OCI-LY3 (cell line): ENCODE results near the gene SWAP70.

ENCODE experiments used
- EZH2phosphoT487 ChIP-seq: fragments of 200-600 bp; shearing (Covaris generic); IDR thresholded peaks from 2 replicates; pipeline ENCODE4 v1.6.1; 2018; ENCODE audit warnings: antibody characterized with exemption, mixed run types, low read depth
- TF ChIP-seq, protein P1 (sequence below): fragments of 200-600, 300-600 bp; sonication (generic); IDR thresholded peaks from 2 replicates; pipeline ENCODE4 v1.5.1; 2014; ENCODE audit warnings: antibody characterized with exemption, low read length, low read depth

DNA sequence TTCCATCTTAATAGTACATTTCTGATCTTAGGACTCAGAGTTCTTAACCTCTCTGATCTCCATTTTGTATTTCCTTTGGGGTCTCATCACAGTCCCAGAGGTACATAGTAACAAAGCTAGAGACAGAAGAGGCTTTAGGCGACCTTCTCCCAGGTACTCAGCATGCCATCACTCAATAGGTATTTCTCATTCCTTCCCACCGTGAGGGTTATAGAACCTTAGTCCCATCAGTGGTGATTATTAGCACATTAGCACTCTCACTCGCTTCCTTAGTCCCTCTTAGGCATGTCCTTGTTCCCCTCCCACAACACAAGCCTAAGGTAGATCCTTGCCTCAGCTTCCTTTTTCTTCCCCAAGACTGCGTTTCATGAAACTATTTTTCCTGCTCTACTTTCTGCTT, 14.7 kb downstream of the SWAP70 start:
- TF ChIP-seq, protein P1, sequence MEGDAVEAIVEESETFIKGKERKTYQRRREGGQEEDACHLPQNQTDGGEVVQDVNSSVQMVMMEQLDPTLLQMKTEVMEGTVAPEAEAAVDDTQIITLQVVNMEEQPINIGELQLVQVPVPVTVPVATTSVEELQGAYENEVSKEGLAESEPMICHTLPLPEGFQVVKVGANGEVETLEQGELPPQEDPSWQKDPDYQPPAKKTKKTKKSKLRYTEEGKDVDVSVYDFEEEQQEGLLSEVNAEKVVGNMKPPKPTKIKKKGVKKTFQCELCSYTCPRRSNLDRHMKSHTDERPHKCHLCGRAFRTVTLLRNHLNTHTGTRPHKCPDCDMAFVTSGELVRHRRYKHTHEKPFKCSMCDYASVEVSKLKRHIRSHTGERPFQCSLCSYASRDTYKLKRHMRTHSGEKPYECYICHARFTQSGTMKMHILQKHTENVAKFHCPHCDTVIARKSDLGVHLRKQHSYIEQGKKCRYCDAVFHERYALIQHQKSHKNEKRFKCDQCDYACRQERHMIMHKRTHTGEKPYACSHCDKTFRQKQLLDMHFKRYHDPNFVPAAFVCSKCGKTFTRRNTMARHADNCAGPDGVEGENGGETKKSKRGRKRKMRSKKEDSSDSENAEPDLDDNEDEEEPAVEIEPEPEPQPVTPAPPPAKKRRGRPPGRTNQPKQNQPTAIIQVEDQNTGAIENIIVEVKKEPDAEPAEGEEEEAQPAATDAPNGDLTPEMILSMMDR, result no peak
- TF ChIP-seq EZH2phosphoT487, result no peak
